ENCODE measurements around the gene ABHD16A.

ABHD16A gene

DNA sequence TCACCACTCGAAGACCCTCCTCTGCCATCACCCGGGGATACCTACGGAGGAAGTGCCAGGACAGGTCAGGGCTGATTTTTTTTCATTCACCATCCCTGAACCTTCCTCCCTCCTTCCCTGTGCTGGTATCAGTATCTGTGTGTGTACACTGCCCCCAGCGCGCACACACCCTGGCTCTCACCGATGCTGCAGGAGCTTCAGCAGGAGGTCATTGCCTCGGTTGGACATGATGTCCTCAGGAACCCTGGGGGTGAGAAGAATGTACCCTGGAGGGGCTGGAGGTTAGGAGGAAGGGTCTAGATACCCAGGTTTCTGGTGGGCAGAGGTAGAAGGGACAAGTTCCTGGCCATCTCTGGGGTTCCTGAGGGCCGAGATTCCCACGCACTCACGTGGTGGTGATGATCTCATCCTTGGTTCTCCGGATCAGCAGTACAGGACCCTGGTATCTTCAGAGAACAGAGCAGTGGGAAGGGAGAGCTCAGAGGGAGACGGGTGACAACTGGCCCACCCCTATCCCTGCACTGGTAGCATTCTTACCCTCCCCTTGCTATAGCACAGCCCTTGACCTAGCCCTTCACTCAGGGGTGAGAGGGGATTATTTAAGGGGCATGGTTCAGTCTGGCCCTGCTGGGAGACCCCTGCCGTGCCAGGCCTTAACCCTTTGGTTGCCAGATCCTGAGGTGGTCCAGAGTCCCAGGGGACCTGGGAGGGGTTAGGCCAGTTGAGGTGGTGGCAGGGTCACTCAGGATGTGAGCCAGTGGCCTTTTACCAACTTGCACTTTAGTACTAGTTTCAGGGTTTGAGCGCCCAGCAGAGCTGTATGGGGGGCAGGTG is 15.0 kb downstream of the ABHD16A start:
- DNase-seq, result no peak

- no peak for DNase-seq
Observed at GRCh38 chr6:31687321-31687720, 15.8 kb downstream of the ABHD16A start.

- no peak for DNase-seq
Observed at GRCh38 chr6:31686483-31686882, 16.6 kb downstream of the ABHD16A start.

DNA sequence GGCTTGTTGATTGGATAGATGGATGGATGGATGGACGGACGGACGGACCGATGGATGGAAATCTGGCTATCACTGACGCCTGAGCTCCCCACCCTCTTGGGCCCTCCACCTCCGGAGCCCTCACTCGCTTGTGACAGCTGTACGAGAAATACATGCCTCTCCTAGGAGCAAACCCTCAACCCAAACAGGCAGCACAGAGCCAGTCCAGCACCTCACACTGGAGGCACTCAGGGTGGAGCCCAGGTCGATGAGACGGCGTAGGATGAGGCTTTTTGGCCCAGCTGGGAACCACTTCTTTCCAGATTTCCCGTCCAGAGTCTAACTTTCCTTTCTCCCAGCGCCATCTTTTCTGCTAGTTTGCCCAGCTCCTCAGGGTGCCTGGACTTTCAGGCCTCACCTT is 19.5 kb downstream of the ABHD16A start:
- DNase-seq, result no peak

DNA sequence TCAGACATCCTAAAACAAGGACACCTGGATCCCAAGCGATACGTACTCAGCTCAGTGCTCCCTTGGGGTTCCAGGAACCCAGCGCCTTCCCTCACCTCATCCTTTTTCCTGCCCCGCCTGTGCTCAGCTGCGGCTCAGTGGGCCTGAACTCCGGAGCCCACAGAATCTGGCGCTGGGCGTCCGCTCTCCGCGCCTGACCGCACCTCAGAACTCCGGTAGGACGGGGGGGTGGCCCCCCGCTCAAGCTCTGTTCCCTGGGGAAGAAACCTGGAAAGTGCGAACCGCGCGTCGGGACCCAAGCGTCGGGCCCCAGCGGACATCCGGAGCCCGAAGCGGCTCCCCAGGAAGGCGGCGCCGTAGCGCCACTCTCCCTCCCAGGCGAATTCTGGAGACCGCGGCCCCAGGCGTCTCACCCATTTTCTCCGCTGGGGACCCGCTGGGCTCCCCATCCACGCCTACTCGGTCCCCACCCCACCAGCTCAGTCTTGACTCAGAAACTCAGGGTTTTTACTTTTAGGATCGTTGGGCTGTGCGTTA is 21.9 kb downstream of the ABHD16A start:
- DNase-seq, result no peak

GRCh38 chr6:31680226-31681134 is 22.6 kb downstream of the ABHD16A start, which contains the start of gene LY6G5C:
Gene LY6G5C, minus strand, starts transcription at chr6:31681067. Its CDS starts 694 bp downstream, at chr6:31680373.
- peak; percentile 88 for DNase-seq

DNA sequence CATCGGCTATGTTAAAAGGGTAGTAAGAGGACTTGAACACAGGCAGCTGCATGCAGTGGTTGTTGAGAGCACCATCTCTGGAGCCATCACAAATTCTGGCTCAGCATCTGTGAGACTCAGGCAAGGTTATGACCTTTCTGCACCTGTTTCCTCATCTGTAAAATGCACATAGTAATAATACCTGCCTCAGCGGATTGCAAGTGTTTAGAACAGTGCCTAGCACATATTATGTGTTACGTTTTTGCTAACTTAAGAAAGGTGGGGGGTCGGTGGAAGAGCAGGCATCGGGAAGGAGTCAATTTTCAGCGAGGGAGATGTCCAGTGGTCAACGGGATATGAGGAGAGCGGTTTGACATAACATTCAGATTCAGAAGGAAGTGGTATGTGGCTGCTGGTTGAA is 25.2 kb downstream of the ABHD16A start:
- no peak for DNase-seq

- no peak for DNase-seq
Observed at GRCh38 chr6:31676904-31677303, 26.2 kb downstream of the ABHD16A start.

DNA sequence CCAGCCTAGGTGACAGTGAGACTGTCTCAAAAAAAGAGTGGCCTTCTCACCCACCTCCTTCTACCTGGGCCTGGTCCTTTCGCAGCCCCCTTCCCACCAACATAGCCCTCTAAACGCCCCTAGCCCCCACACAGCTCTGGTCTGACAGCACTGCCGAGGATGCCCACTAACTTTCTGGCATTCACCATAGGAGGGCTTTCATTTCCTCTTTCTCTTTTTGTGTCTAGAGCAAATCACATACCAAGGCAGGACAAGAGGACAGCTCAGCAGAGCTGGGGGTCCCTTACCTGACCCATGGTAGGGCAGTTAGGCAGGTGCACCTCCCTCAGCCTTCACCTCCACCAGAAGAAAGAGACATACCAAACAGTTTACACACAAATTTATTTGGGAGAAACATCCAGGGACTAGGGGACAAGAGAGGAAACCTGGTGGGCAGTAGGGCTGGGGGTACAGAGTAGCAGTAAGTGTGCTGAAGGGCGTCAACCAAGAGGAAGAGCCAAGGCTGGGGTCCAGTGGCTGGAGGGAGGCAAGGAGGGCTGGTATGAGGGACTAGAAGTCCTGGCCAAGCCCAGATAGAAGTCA is 26.7 kb downstream of the ABHD16A start:
- DNase-seq, result no peak

DNA sequence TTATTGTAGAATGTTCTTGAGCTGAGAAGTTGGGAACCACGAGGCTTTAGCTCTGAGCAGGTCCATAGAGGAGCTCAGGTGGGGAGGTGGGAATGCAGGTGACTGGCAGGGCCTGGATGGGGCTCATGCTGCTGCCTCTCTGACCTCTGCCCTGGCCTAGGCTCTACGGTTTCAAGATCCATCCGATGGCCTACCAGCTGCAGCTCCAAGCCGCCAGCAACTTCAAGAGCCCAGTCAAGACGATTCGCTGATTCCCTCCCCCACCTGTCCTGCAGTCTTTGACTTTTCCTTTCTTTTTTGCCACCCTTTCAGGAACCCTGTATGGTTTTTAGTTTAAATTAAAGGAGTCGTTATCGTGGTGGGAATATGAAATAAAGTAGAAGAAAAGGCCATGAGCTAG is 33.4 kb downstream of the ABHD16A start, which contains the start of gene LY6G5B:
Gene LY6G5B (plus strand): TSS at position 301 of the 400 bp plus-strand sequence. CDS start 975 bp downstream, outside the sequence.
- DNase-seq, result no peak

DNA sequence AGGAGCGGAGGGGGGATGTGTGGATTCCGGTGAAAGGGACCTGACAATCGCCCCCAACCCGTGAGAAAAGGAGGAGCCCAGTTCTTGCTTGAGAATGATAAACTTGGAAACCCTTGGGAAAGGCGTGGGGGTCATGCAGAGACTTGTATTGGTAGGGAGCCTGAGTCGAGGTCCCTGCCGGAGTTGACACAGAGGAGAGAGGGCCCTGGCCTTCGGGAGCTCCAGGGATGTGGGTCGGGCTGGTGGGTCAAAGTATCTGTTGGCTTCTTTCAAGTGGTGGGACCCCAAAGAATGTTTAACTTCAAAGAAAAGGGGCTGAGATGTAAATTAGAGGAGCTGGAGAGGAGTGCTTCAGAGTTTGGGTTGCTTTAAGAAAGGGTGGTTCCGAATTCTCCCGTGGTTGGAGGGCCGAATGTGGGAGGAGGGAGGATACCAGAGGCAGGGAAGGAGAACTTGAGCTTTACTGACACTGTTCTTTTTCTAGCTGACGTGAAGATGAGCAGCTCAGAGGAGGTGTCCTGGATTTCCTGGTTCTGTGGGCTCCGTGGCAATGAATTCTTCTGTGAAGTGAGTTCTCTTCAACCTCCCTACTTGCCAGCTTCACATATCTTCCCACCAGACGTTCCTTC is 36.7 kb downstream of the ABHD16A start:
- no peak for DNase-seq

- DNase-seq, result peak; percentile 98
Observed at GRCh38 chr6:31665501-31666336, 37.4 kb downstream of the ABHD16A start, which contains the start of gene CSNK2B. Gene CSNK2B, plus strand, starts transcription at chr6:31666080. Its CDS starts 752 bp downstream, at chr6:31666832.

DNA sequence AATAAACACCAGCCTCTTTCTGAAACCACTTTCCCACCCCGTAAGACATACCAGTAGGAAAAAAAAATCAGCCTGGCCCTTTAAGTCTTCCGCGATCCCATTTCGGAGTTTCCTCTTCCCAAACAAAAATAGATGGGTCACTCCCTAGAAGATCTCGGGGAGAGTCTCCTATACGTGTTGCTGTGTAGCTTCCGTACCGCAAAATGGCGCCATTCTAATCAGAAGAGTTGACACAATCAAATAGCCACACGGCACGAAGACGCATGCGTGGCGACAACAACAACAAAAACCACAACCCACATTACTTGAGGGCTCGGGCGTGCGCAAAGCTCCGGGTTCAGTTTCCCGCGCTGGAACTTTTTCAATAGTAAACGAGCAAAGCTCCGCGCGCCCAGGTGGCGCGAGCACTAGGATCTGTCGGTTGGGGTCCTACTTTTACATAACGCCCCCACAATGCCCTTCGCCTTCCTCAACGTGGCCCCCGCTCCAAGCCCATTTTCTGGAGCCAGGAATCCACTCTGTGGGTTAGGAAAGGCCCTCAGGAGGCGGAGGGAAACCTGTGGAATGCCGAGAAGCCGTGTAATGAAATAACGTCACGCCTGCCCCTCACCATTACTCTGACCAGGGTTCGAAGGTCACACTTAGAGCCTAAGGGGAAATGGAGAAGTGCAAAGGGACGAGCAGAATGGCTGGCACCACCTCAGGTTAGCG is 38.2 kb downstream of the ABHD16A start, which contains the start of gene GPANK1:
Gene GPANK1 (minus strand): TSS at position 208 of the 711 bp plus-strand sequence. CDS start 519 bp downstream, outside the sequence.
- peak; percentile 95 for DNase-seq

DNA sequence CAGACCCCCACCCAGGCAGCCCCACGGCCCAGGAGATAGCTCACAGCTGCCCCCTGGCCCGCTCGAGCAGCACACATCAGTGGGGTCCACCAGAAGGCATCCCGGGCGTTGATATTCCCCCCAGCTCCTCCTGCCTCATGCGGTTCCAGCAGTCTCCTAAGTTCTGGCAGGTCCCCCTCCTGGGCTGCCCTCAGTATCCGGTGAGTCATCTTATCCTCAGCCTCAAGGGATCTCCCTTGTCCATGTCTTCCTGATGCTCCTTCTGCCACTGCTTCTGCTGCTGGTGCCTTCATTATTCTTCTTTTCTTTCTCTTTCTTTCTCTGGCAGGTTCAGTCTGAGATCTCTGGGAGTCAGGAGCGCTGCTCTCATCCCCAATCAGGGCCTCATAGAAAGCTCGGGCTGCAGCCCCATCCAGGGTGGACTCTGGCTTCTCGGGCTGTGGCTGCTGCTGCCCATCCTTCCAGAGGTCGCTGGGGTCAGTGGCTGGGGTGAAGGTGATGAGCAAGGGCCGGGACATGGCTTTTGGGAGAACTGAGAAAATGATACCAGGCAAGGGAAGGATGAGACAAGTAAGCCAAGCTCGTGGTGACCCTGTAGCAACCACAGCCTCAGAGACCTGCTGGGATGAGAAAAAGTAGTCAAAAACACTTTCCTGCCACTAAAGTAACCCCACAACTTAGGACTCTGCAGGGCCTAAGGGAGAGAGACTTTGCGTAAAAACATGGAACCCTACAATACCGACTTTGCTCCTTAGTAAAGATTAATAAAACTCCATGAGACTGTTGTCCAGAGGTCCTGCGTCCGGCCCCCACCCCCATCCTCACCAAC is 38.9 kb downstream of the ABHD16A start:
- DNase-seq, result no peak

DNA sequence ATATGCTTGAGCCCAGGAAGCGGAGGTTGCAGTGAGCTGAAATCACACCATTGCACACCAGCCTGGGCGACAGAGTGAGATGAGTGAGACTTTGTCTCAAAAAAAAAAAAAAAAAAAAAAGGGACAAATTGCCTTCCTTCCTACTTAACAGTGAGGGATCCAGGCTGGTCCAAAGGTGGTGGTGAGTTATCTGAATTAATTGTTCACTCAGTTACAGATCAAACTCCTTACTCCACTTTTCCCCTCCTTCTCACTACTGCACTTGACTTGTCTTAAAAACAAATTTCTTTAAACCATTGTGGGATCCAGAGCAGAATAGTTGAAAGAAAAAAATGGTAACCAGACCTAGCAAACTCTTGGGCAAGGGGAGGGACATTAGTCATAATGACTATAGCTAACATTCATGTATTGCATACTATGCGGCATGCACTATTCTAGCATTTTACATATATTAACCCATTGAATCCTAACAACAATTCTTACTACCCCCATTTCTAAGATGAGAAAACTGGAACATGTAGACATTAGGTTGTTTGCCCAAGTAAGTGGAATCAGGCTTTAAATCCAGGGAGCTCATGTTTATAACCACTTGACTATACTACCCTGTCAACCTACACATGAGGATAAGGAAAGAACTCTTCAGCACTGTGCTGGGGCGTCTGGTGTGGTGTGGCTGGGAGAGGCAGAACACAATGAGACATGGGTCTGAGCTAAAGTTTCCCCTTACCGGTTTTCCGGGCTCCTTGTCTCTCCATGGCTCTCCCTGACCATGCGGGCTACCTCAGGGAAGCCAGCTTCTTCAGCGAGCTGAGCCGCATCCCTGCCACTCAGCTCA is 39.8 kb downstream of the ABHD16A start:
- DNase-seq, result no peak

DNA sequence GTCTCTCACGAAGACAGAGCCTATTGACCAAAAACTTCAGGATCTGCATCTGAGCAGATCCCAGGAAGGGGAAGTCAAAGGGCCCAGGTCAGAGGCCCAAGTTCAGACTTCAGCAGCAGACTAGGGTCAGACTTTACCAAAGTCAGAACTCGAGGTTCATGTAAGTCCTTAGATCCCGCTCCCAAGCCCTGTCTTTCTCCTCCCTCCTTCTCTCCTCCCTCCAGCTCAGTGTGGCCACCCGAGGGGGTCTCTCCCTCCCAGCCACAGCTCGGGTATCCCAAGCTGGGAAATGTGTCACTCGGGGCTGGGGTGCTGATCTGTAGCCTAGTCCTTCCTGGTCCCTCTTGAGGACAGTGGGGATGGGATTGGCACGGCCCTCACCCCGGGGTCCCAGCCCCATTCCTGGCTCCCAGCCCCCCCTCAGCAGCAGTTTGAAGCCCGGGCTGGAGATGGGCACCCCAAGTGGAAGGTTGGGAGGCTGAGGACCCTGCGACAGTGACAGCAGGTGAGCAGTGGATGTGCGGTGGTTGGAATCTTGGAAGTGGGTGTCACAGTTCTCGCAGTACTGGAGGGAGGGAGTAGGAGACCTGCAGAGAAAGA is 40.9 kb downstream of the ABHD16A start:
- no peak for DNase-seq

- DNase-seq, result no peak
Observed at GRCh38 chr6:31661262-31662123, 41.6 kb downstream of the ABHD16A start.

All from NCI-H2227 treated with DMSO at 0.1 percent for 48 hours (cell line).